BLaER1 treated with 17β-estradiol and CSF1 and Interleukin-3, amounts not matched to agents 10 nM and 100 nM (cell line): Measurements from ENCODE around the gene KSR2.

Experiments
- H3K27ac ChIP-seq, 11 experiments: shearing (Covaris generic); formaldehyde crosslinking; 2 replicates each; pipeline ENCODE4 v1.8.1; 2022
- H3K27me3 ChIP-seq, 11 experiments: shearing (Covaris generic); formaldehyde crosslinking; 2 replicates each; pipeline ENCODE4 v1.8.1; 2022
- H3K36me3 ChIP-seq, 11 experiments: shearing (Covaris generic); formaldehyde crosslinking; 2 replicates each; pipeline ENCODE4 v1.8.1; 2022
- H3K4me1 ChIP-seq, 10 experiments: shearing (Covaris generic); formaldehyde crosslinking; 2 replicates each; pipeline ENCODE4 v1.8.1; 2022
- H3K4me2 ChIP-seq, 11 experiments: shearing (Covaris generic); formaldehyde crosslinking; 2 replicates each; pipeline ENCODE4 v1.8.1; 2022
- H3K4me3 ChIP-seq, 10 experiments: shearing (Covaris generic); formaldehyde crosslinking; 2 replicates each; pipeline ENCODE4 v1.8.1; 2022
- H3K9ac ChIP-seq, 11 experiments: shearing (Covaris generic); formaldehyde crosslinking; 2 replicates each; pipeline ENCODE4 v1.8.1; 2022
- H3K9me3 ChIP-seq, 11 experiments: shearing (Covaris generic); formaldehyde crosslinking; replicated peaks in 1 of 11; 2 replicates each; pipeline ENCODE4 v1.8.1; 2022
- H4K20me1 ChIP-seq, 11 experiments: shearing (Covaris generic); formaldehyde crosslinking; 2 replicates each; pipeline ENCODE4 v1.8.1; 2022
- Cebpa-rat ChIP-seq, 11 experiments: shearing (Covaris generic); IDR thresholded peaks; 2 replicates each; pipeline ENCODE4 v1.8.1; 2022

The KSR2 gene

DNA sequence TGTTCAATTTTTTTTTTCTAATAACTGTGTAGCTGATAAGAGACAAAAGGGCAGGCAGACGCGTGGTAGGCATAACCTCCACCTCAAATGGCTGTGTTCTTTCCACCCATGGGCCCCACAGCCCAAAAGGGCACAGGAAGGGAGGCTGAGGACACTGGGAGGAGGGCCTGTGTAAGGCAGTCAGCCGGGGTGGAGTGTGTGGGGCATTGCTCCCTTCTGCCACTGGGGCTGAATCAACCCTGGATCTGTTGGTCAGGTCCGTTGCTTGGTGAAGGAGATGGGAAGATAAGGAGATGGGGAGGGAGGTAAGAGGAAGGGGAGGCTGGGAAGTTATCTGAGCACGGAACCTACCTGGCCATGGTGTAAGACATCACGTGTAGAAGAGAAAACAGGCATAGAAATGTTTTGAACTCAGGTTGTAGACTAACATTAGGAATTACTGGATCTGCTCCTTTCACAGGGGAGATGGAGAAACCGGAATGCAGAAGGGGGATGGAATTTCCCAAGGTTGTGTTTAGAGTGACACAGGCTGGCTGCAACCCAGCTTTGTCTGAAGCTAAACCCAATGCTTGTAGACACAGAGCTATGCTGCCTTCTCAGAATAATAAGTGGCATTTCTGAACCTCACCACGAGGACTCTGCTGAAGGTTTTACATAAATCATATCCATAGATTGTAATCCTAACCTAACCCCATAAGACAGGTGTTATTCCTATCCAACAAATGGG is 468.9 kb downstream of the KSR2 start:
- H3K9ac ChIP-seq, result no peak overlapping the region
- no peak overlapping the region for H3K4me3 ChIP-seq
- H3K27ac ChIP-seq, result no peak overlapping the region
- H3K9me3 ChIP-seq, result no peaks in the 10 kb centered on the region
- H3K27me3 ChIP-seq, result no peaks in the 10 kb centered on the region
- no peak for TF ChIP-seq Cebpa-rat (IDR thresholded peaks at IDR 0.05)
- no peak overlapping the region for H3K4me2 ChIP-seq
- H3K36me3 ChIP-seq, result no peaks in the 10 kb centered on the region
- H4K20me1 ChIP-seq, result no peaks in the 10 kb centered on the region
- no peaks in the 10 kb centered on the region for H3K4me1 ChIP-seq

DNA sequence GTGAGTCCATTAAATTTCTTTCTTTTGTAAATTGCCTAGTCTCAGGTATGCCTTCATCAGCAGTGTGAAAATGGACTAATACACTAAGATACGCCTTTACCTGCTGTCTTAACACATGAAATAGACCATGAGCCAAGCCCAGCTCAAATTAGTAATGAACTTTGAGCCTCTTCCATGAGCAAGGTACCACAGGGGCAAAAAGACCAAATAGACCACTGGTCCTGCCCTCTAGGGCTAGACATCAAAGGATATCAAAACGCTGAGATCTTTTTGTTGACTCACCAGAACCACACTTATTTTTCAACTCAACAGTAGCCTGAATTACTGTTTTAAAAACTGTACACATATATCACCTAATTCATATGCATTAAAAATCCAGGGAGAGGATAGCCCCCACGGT is 469.9 kb downstream of the KSR2 start:
- Histone ChIP-seq H3K4me1 (no peaks in the 10 kb centered on the region), H3K4me2 (no peak overlapping the region), H3K36me3 (no peaks in the 10 kb centered on the region), H3K27ac (no peak overlapping the region), H3K27me3 (no peaks in the 10 kb centered on the region), H3K4me3 (no peak overlapping the region), H3K9ac (no peak overlapping the region), H3K9me3 (no peaks in the 10 kb centered on the region), H4K20me1 (no peaks in the 10 kb centered on the region)
- TF ChIP-seq Cebpa-rat (IDR thresholded peaks at IDR 0.05), result no peak

DNA sequence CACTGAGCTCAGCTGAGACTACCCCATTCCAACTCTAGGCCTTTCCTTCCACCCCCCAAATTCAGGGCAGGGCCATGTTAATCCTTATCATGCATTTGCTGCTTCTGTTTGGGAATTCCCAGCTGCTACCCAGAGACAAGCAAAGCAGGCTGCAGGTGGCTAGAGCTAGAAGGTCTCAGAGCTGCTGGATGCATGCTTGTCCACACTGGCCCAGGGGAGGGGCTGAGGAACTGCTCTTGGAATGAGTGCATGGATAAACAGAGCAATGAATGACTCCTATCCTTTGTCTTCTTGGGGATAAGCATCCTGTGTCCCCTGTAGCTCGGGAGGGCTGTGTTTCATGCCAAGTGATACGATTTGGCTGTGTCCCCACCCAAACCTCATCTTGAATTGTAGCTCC is 470.5 kb downstream of the KSR2 start:
- TF ChIP-seq Cebpa-rat (IDR thresholded peaks at IDR 0.05), result no peak
- Histone ChIP-seq H3K4me3 (no peak overlapping the region), H3K27ac (no peak overlapping the region), H3K4me1 (no peaks in the 10 kb centered on the region), H4K20me1 (no peaks in the 10 kb centered on the region), H3K27me3 (no peaks in the 10 kb centered on the region), H3K36me3 (no peaks in the 10 kb centered on the region), H3K9ac (no peak overlapping the region), H3K9me3 (no peaks in the 10 kb centered on the region), H3K4me2 (no peak overlapping the region)

DNA sequence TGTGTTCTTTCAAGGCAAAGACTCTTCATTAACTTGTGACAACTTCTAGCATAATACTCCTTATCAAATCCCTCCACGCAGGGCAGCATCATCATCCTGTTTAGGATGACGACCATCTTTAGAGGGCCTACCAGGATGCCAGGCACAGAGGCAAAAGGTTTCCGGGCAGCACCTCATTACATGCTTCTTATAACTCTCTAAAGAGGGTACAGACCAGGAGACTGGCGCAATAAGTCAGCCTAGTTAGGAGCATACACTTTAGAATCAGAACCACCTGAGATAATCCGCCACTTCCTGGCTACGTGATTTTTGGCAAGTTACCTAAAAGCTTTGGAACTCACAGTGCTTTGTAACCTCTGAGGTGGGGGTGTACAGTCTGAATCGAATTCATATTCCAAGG is 471.4 kb downstream of the KSR2 start:
- no peak overlapping the region for H3K27ac ChIP-seq
- no peaks in the 10 kb centered on the region for H3K36me3 ChIP-seq
- no peak overlapping the region for H3K9ac ChIP-seq
- no peak overlapping the region for H3K4me2 ChIP-seq
- no peaks in the 10 kb centered on the region for H3K27me3 ChIP-seq
- TF ChIP-seq Cebpa-rat (IDR thresholded peaks at IDR 0.05), result no peak
- H3K4me3 ChIP-seq, result no peak overlapping the region
- H3K4me1 ChIP-seq, result no peaks in the 10 kb centered on the region
- H3K9me3 ChIP-seq, result no peaks in the 10 kb centered on the region
- no peaks in the 10 kb centered on the region for H4K20me1 ChIP-seq

DNA sequence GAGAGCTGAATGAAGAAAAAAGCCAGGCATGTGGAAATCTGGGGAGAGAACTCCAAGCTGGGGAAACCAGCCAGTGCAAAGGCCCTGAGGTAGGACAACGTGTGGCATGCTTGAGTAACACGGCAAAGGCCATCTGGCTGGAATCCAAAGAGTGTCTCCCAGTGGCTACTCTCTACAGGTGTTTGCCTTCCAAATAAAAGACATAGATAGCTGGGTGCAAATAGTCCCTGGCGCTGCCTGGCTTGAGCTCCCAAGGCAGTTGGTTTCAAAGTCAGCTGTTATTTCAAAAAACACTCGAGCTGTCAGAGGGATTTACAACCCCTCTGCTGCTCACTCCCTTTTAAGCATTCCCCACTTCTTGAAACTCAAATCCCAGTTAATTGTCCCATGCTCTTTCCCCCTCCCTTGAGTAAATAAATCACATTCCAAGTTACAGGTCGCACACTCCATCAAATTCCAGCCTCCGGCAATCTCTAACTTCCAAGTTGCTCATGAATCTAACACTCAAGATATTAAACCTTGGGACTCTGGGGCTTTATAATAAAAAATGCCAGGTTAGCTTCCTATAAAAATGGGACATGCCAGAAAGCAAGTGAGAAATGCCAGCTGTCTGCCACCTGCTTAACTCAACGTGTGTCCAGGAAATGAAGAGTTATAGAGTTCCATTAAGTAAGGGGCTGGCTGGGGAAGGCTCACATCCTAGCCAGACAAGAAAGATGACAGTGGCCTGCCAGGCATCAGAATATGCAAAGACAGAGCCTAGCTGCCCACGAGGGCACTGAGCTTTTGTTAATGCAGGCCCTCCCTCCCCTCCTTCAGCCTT is 473.7 kb downstream of the KSR2 start:
- TF ChIP-seq Cebpa-rat (IDR thresholded peaks at IDR 0.05), result no peak
- H3K36me3 ChIP-seq, result no peaks in the 10 kb centered on the region
- no peaks in the 10 kb centered on the region for H3K9me3 ChIP-seq
- no peaks in the 10 kb centered on the region for H3K4me1 ChIP-seq
- H3K27ac ChIP-seq, result no peak overlapping the region
- H4K20me1 ChIP-seq, result no peaks in the 10 kb centered on the region
- H3K4me3 ChIP-seq, result no peak overlapping the region
- H3K4me2 ChIP-seq, result no peak overlapping the region
- H3K27me3 ChIP-seq, result no peaks in the 10 kb centered on the region
- no peak overlapping the region for H3K9ac ChIP-seq

DNA sequence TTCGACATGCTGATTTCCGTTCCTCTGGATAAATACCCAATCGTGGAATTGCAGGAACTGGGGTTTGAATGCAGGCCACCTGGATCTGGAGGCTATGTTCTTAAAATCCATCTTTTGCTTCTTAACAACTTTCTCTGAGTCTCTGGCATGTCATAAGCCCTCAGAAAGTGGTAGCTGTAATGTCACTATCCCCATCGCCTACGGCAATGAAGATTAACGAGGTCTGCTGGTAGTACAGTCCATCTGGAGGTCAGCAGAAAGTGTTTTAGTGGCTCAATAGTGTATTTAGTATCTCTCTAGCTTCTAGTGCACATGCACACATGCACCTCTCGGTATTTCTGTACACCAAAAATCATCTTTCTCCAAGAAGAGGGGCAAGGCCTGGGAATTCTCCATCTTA is 477.1 kb downstream of the KSR2 start:
- H3K4me2 ChIP-seq, result no peak overlapping the region
- H3K9me3 ChIP-seq, result peaks cover 0 to 10% (median 0%) of the 10 kb centered on the region in 11 experiments; a peak in 3 of 22 replicates
- H3K27ac ChIP-seq, result no peak overlapping the region
- no peak for TF ChIP-seq Cebpa-rat (IDR thresholded peaks at IDR 0.05)
- no peaks in the 10 kb centered on the region for H3K27me3 ChIP-seq
- H3K4me3 ChIP-seq, result no peak overlapping the region
- no peaks in the 10 kb centered on the region for H3K36me3 ChIP-seq
- H3K9ac ChIP-seq, result no peak overlapping the region
- no peaks in the 10 kb centered on the region for H3K4me1 ChIP-seq
- no peaks in the 10 kb centered on the region for H4K20me1 ChIP-seq

DNA sequence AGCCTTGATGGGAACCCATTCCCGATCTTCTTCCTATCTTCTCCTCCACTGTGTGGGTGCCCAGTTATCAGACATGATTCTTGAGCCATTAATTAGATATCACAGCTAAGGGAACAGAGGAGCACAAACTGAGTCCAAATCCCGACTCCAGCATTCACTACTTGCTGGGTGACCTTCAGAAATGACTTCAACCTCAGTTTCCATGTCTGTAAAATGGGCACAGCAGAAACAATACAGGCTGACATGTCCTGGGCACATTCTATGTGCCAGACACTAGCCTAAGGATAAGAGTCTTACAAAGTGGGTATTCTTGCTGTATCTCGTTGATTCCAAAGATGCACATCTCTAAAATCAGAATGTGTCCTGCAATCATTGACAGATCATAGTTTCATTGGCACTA is 478.7 kb downstream of the KSR2 start:
- Histone ChIP-seq H3K4me3 (no peak overlapping the region), H3K9me3 (peaks cover 0 to 10% (median 0%) of the 10 kb centered on the region in 11 experiments; a peak in 3 of 22 replicates), H3K9ac (no peak overlapping the region), H3K4me1 (no peaks in the 10 kb centered on the region; a peak in 1 of 20 replicates), H3K27me3 (no peaks in the 10 kb centered on the region), H3K27ac (no peak overlapping the region), H3K36me3 (no peaks in the 10 kb centered on the region), H3K4me2 (no peak overlapping the region), H4K20me1 (no peaks in the 10 kb centered on the region)
- no peak for TF ChIP-seq Cebpa-rat (IDR thresholded peaks at IDR 0.05)

DNA sequence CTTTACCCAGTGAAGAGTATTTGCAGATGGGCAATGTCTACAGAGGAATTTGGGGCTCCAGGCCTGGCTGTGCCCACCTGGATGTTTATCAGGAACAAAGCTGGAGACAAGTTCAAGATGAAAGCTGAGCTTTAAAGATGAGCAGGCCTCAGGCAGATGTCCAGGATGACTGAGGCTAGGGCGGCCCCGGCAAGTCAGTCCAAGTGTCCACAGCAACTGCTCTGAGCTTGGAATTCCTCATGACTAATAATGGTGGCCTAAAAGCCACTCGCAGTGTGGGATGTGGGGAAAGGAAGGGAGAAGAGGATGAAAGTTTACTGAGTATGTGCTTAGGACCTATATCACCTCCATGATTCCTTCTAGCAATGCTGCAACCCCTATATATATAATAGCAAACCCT is 479.1 kb downstream of the KSR2 start:
- peaks cover 0 to 4% (median 2%) of the 10 kb centered on the region in 10 experiments; a peak in 14 of 20 replicates for H3K4me1 ChIP-seq
- no peak overlapping the region for H3K9ac ChIP-seq
- H3K36me3 ChIP-seq, result no peaks in the 10 kb centered on the region
- no peak overlapping the region for H3K4me2 ChIP-seq
- no peak overlapping the region for H3K27ac ChIP-seq
- no peak for TF ChIP-seq Cebpa-rat (IDR thresholded peaks at IDR 0.05)
- peaks cover 0 to 10% (median 0%) of the 10 kb centered on the region in 11 experiments; a peak in 3 of 22 replicates for H3K9me3 ChIP-seq
- no peak overlapping the region for H3K4me3 ChIP-seq
- no peaks in the 10 kb centered on the region for H3K27me3 ChIP-seq
- H4K20me1 ChIP-seq, result no peaks in the 10 kb centered on the region

DNA sequence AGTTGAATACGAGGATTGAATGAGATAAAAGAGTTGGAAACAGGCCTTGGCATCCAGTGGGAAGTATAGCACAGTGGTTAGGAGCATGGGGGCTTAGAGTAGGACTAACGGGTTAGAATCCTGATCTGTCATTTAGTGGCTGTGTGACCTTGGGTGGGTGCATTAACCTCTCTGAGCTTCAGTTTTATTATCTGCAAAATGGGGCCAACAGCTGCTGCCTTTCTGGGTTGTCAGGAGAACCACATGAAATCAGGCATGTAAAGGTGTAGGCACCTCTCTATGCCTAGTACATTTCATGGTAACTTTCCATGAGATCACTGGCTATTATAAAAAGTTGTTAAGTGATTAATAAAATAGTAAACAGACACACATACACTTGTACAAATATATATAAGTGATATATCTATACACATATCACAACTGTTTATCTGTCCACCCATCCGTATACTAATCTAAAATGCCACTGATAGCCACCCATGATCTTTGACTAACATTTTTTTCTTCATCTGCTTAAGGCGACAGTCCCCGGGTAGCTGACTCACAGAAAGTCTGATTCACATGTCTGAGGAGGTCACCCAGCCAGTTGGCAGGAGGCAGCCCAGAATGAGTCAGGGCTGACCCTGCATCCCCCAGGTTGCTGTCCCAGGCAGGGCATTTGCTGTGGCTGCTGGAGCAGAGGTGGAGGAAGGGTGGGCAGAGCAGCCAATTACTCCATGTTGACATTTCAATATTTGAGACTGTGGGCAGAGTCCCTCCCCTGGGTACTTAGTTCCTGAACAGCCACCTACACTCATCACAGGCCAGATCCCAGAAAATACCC is 481.7 kb downstream of the KSR2 start:
- Histone ChIP-seq H3K9ac (no peak overlapping the region), H4K20me1 (no peaks in the 10 kb centered on the region), H3K4me1 (peaks cover 0 to 15% (median 10%) of the 10 kb centered on the region in 10 experiments; a peak in 16 of 20 replicates), H3K27me3 (no peaks in the 10 kb centered on the region), H3K27ac (no peak overlapping the region), H3K4me2 (no peak overlapping the region), H3K4me3 (no peak overlapping the region), H3K9me3 (peaks cover 0 to 10% (median 0%) of the 10 kb centered on the region in 11 experiments; a peak in 3 of 22 replicates), H3K36me3 (no peaks in the 10 kb centered on the region)
- no peak for TF ChIP-seq Cebpa-rat (IDR thresholded peaks at IDR 0.05)
